Erythroblast (primary cell): Measurements from ENCODE around the gene CD244.

Experiments used
- GATA1 ChIP-seq: IDR thresholded peaks from 2 replicates; pipeline ENCODE4 v1.6.1; 2011; ENCODE audit warnings: low read depth, mild to moderate bottlenecking, control low read depth, low read length, moderate library complexity
- POLR2A ChIP-seq: IDR thresholded peaks from 2 replicates; pipeline ENCODE4 v1.6.1; 2011; ENCODE audit warnings: mild to moderate bottlenecking, low read length

DNA sequence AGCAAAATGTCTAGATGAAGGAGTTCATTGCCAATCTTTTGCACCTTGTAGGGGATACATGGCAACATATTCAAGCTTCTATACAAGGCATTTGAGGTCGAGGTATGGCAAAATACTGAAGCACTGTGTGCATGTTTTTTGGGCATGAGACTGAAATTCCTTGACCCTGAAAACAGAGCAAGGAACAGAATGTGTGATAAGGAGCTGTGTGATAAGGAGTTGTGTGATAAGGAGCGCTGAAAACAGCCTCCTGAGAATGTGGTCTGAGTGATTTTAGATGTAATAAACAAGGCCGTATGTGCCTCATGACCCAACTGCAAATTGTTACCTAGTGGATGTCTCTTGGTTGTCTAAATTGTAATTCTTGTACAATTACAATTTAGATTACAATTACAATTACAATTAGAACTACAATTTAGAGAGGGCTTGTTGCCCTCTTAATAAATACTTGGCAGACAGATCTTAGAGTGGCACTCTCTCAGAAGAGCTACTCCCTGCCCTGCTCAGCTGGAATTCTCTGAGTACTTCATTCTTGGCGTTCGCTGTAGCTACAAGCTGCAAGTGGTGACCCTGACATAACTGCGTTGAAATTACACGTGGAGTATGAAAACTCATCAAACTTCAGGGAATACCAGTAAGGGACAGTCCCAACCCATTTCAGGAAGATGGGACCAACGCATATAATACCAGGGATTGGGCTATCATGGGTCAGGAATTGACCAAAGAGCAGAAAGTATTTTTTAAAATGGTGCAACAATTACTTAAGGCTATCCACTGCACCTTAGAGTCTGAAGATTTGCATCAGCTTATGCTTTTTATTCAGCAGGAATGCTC is 42.3 kb upstream of the CD244 start:
- TF ChIP-seq POLR2A = no peak
- TF ChIP-seq GATA1 = no peak
